Activated naive CD4-positive, alpha-beta T cell (primary cell): ENCODE results near the gene TRIM66.

Experiments
- DNase-seq, 4 experiments: peaks; one replicate each; lab custom pipeline; 2025; lab: John Stamatoyannopoulos, UW

TRIM66 gene

GRCh38 chr11:8566613-8567210 is 115.8 kb downstream of the TRIM66 start:
- no peak for DNase-seq

- DNase-seq, result no peak
These were observed 117.9 kb downstream of the TRIM66 start for GRCh38 chr11:8564526-8564925.
